ENCODE measurements around the gene BMERB1.

The BMERB1 gene

DNA sequence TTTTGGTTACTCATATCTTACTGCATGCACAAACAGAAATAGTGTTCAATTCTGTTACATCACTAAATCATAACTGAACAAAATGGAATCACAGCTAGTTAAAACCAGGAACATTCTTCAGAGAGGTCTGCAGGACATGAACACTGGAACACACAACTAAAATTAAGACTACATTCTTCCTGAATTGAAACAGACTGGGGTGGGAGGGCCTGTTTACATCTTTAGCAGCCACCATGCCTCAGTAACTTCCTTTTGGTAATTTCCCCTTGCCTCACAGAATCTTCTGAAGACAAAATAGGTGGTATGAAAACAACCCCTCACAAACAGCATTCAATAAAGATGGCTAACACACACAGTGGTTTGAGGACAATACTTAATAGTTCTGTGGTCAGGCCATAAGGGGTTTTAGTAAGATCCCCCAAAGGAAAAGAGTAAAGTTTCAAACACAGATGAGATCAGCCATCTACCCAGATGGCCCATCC lies 202.0 kb downstream of the BMERB1 start:
- DNase-seq (ENCODE audit: insufficient read length, low spot score) (no peak), FAIRE-seq (no peak)

More for the DNA sequence above, 202.0 kb downstream of the BMERB1 start:
- TF ChIP-seq POLR2A (IDR thresholded peaks at IDR 0.05; ENCODE audit: low read depth, low read length): no peak

All from H54 (cell line).